Smooth muscle cell (in vitro differentiated cells): ENCODE data around the gene ACAD11. TPM values are rescaled to one million over a fixed set of nuclear protein-coding genes. Genes with fewer than 3 reads are reported as not detected.

Experiments
- DNase-seq: peaks from one replicate; lab custom pipeline; 2025; ENCODE audit not compliant: unreplicated experiment; lab: John Stamatoyannopoulos, UW
- H2AFZ ChIP-seq: fragments of 200-600 bp; sonication (generic); 2 replicates; pipeline ENCODE4 v1.6.0; 2016; ENCODE audit warnings: antibody characterized with exemption, low read depth, mild to moderate bottlenecking
- H3F3A ChIP-seq: fragments of 200-600 bp; sonication (generic); 2 replicates; pipeline ENCODE4 v1.6.0; 2017; ENCODE audit warnings: antibody characterized with exemption, low read depth
- H3K27ac ChIP-seq: fragments of 200-600 bp; sonication (generic); 2 replicates; pipeline ENCODE4 v1.5.1; 2016; ENCODE audit warnings: low read depth, mild to moderate bottlenecking
- H3K27me3 ChIP-seq: fragments of 200-600 bp; sonication (generic); 2 replicates; pipeline ENCODE4 v1.6.1; 2016; ENCODE audit warnings: low read depth, mild to moderate bottlenecking
- H3K36me3 ChIP-seq: fragments of 200-600 bp; sonication (generic); 2 replicates; pipeline ENCODE4 v1.5.1; 2016; ENCODE audit warnings: low read depth
- H3K4me1 ChIP-seq: fragments of 200-600 bp; sonication (generic); 2 replicates; pipeline ENCODE4 v1.5.1; 2016; ENCODE audit warnings: low read depth
- H3K4me2 ChIP-seq: fragments of 200-600 bp; sonication (generic); 2 replicates; pipeline ENCODE4 v1.6.0; 2016; ENCODE audit warnings: mild to moderate bottlenecking
- H3K4me3 ChIP-seq: fragments of 200-600 bp; sonication (generic); 2 replicates; pipeline ENCODE4 v1.5.1; 2016; ENCODE audit warnings: mild to moderate bottlenecking
- H3K79me2 ChIP-seq: fragments of 200-600 bp; sonication (generic); 2 replicates; pipeline ENCODE4 v1.6.0; 2016; ENCODE audit warnings: low read depth, mild to moderate bottlenecking
- H3K9ac ChIP-seq: fragments of 200-600 bp; sonication (generic); 2 replicates; pipeline ENCODE4 v1.6.0; 2016; ENCODE audit warnings: low read depth
- H3K9me3 ChIP-seq: fragments of 200-600 bp; sonication (generic); replicated peaks from 2 replicates; pipeline ENCODE4 v1.5.1; 2016; ENCODE audit warnings: low read depth
- H4K20me1 ChIP-seq: fragments of 200-600 bp; sonication (generic); 2 replicates; pipeline ENCODE4 v1.6.0; 2016; ENCODE audit warnings: low read depth
- WGBS: methylation state at CpG from one replicate; pipeline ENCODE4 v1.1.7; 2016; ENCODE audit warnings: low lambda C conversion rate; 5-methylcytosine and 5-hydroxymethylcytosine counted together
- polyA plus RNA-seq: library from polyadenylated mRNA; unstranded; fragments of >200 nt; fragmentation: Nextera tagmentation; extraction: Ambion mirVana; gene quantifications from 2 replicates; pipeline ENCODE4 v1.2.1, GENCODE V29; 2016
- total RNA-seq: library from RNA; depleted of rRNA; stranded (reverse); fragments of >200 nt; gene quantifications from 2 replicates; pipeline ENCODE4 v1.2.3, GENCODE V29; 2014
- TF ChIP-seq, protein P1 (sequence below): fragments of 200-600 bp; sonication (generic); IDR thresholded peaks from 2 replicates; pipeline ENCODE4 v1.5.1; 2017; ENCODE audit warnings: borderline replicate concordance, mild to moderate bottlenecking, antibody characterized with exemption; ENCODE audit not compliant: insufficient read depth, poor library complexity, severe bottlenecking

Gene ACAD11
- total and polyA plus RNA-seq, 2 experiments from 2014 or later = 24.8 to 28.3 TPM

DNA sequence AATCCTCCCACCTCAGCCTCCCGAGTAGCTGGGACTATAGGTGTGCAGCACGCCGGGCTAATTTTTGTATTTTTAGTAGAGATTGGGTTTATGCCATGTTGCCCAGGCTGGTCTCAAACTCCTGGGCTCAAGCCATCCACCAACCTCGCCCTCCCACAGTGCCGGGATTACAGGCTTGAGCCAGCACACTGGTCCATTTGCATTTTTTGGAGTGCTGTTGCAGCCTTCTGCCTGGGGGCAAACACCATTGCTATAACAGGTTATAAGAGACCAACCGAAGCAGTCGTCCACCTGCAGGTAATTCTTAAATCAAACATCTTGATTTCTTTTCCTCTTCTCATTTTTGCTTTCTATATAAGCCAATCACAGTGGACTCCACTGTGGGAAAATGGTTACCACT, 34.8 kb downstream of the ACAD11 start:
- Histone ChIP-seq H2AFZ (no peak overlapping the region), H3K9me3 (peaks cover 7% of the 10 kb centered on the region), H3K27ac (no peak overlapping the region), H3K36me3 (peaks cover 18% of the 10 kb centered on the region), H3K27me3 (no peaks in the 10 kb centered on the region), H3F3A (peaks cover 4% of the 10 kb centered on the region), H3K9ac (no peak overlapping the region), H3K4me1 (no peaks in the 10 kb centered on the region), H3K4me2 (no peak overlapping the region), H3K79me2 (no peaks in the 10 kb centered on the region), H4K20me1 (no peaks in the 10 kb centered on the region), H3K4me3 (no peak overlapping the region)
- DNase-seq = no peak
- TF ChIP-seq, protein P1, sequence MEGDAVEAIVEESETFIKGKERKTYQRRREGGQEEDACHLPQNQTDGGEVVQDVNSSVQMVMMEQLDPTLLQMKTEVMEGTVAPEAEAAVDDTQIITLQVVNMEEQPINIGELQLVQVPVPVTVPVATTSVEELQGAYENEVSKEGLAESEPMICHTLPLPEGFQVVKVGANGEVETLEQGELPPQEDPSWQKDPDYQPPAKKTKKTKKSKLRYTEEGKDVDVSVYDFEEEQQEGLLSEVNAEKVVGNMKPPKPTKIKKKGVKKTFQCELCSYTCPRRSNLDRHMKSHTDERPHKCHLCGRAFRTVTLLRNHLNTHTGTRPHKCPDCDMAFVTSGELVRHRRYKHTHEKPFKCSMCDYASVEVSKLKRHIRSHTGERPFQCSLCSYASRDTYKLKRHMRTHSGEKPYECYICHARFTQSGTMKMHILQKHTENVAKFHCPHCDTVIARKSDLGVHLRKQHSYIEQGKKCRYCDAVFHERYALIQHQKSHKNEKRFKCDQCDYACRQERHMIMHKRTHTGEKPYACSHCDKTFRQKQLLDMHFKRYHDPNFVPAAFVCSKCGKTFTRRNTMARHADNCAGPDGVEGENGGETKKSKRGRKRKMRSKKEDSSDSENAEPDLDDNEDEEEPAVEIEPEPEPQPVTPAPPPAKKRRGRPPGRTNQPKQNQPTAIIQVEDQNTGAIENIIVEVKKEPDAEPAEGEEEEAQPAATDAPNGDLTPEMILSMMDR = no peak
- 90% methylated on average over 7 of the region's 7 CpGs for WGBS

- peaks cover 21% of the 10 kb centered on the region for H3K36me3 ChIP-seq
Observed at GRCh38 chr3:132623646-132624045, 36.0 kb downstream of the ACAD11 start.

DNA sequence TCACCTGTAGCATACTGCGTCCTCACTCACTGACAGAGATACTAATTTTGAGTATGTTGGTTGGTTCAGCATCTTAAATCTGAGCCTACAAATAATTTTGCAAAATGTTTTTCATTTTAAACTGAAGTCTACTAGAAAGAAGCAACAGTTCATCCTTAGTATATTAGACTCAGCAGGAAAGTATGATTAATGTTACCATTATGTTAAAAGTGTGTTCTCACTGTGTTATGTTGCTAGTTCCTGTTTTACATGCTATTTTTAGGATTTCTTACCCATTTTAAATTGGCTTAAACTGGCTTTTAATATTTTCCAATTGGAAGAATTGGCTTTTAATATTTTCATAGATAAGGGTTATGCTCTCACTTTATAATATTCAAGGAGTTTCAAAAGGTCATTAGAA, 36.8 kb downstream of the ACAD11 start:
- Histone ChIP-seq H4K20me1 (no peaks in the 10 kb centered on the region), H3K9ac (no peak overlapping the region), H3F3A (peaks cover 4% of the 10 kb centered on the region), H3K27me3 (no peaks in the 10 kb centered on the region), H3K4me2 (no peak overlapping the region), H3K9me3 (peaks cover 7% of the 10 kb centered on the region), H3K4me3 (no peak overlapping the region), H3K36me3 (peaks cover 20% of the 10 kb centered on the region), H2AFZ (no peak overlapping the region), H3K27ac (no peak overlapping the region), H3K79me2 (no peaks in the 10 kb centered on the region), H3K4me1 (no peaks in the 10 kb centered on the region)
- 98% methylated on average over 1 of the region's 1 CpG for WGBS
- no peak for DNase-seq
- TF ChIP-seq, protein P1 = no peak

More at GRCh38 chr3:132623646-132624045, 36.0 kb downstream of the ACAD11 start:
- Histone ChIP-seq H2AFZ (no peak overlapping the region), H3K27ac (no peak overlapping the region), H3K79me2 (no peaks in the 10 kb centered on the region), H3K9me3 (peaks cover 7% of the 10 kb centered on the region), H3K9ac (no peak overlapping the region), H3K27me3 (no peaks in the 10 kb centered on the region), H3K4me3 (no peak overlapping the region), H3K4me2 (no peak overlapping the region), H3F3A (peaks cover 4% of the 10 kb centered on the region), H3K4me1 (no peaks in the 10 kb centered on the region), H4K20me1 (no peaks in the 10 kb centered on the region)
- no peak for DNase-seq
- TF ChIP-seq, protein P1 = no peak
- WGBS = 100% methylated on average over 1 of the region's 1 CpG

DNA sequence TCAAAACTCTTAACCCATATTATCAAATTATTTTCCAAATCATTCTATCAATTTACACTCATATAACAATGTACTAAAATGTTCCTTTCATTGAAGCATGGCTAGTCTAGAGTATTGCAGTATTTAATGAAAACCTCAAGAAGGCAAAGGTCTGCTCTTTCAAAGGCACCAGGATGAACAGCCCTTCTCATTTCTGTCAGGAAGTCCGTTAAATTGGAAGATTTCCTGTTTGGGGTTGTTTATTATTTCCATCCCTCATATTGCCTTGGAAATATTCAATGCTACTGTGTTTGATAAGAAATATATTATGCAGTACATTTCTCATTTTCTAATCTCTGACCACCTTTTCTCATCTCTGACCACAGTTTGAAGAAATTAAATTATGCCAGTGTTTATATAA, 37.5 kb downstream of the ACAD11 start:
- Histone ChIP-seq H3K4me1 (no peaks in the 10 kb centered on the region), H3K27me3 (no peaks in the 10 kb centered on the region), H4K20me1 (no peaks in the 10 kb centered on the region), H3K9ac (no peak overlapping the region), H3K9me3 (peaks cover 7% of the 10 kb centered on the region), H3F3A (peaks cover 4% of the 10 kb centered on the region), H3K27ac (no peak overlapping the region), H3K4me3 (no peak overlapping the region), H3K36me3 (peaks cover 16% of the 10 kb centered on the region), H3K4me2 (no peak overlapping the region), H2AFZ (no peak overlapping the region), H3K79me2 (no peaks in the 10 kb centered on the region)
- TF ChIP-seq, protein P1 = no peak
- WGBS = 87% methylated on average over 1 of the region's 1 CpG
- no peak for DNase-seq
